ENCODE results near the gene MAP7D2.
A peak's percentile ranks its signal among the peaks of the same experiment; 100 is the strongest.
"Not testable (repeated sequence)": the region's sequence is repeated elsewhere in the genome, so short reads cannot be mapped to it uniquely, and the experiment has no call there.

MAP7D2 gene

GRCh38 chrX:20116577-20117240 is at the start of gene MAP7D2:
TSS of gene MAP7D2 (minus strand) at chrX:20116907. CDS start at chrX:20116879, 28 bp downstream.
- H3K4me1 ChIP-seq (ENCODE audit: control insufficient read depth in 1 of 2, insufficient read depth in 2 of 2, low read length in 2 of 2), result peaks cover 0 to 3% of the 10 kb centered on the region in 2 donors
- H3K9ac ChIP-seq (ENCODE audit: low read depth in 1 of 2, low read length in 2 of 2), result no peak within 1 kb of the TSS
- H3K9me3 ChIP-seq (ENCODE audit: control insufficient read depth in 1 of 2, low read length in 2 of 2), result no peaks in the 10 kb centered on the region
- H3K4me3 ChIP-seq (ENCODE audit: low read depth in 1 of 2, low read length in 2 of 2), result peak within 1 kb of the TSS in 1 of 2 donors; percentile 45
- no peaks in the 10 kb centered on the region for H3K36me3 ChIP-seq (ENCODE audit: control insufficient read depth in 1 of 2, insufficient read depth in 2 of 2, low read length in 2 of 2)
- H3K27ac ChIP-seq (ENCODE audit: low read depth, low read length), result no peak within 1 kb of the TSS
- peaks cover 5 to 6% of the 10 kb centered on the region in 2 donors for H3K27me3 ChIP-seq (ENCODE audit: control insufficient read depth in 1 of 2, insufficient read depth in 2 of 2, low read length in 2 of 2)

- H3K36me3 ChIP-seq (ENCODE audit: control insufficient read depth in 1 of 2, insufficient read depth in 2 of 2, low read length in 2 of 2), result peaks cover 0 to 14% of the 10 kb centered on the region in 2 donors
- H3K9me3 ChIP-seq (ENCODE audit: control insufficient read depth in 1 of 2, low read length in 2 of 2); H3K9ac ChIP-seq (ENCODE audit: low read depth in 1 of 2, low read length in 2 of 2); H3K27me3 ChIP-seq (ENCODE audit: control insufficient read depth in 1 of 2, insufficient read depth in 2 of 2, low read length in 2 of 2); H3K4me3 ChIP-seq (ENCODE audit: low read depth in 1 of 2, low read length in 2 of 2); H3K4me1 ChIP-seq (ENCODE audit: control insufficient read depth in 1 of 2, insufficient read depth in 2 of 2, low read length in 2 of 2); H3K27ac ChIP-seq (ENCODE audit: low read depth, low read length): not testable (repeated sequence)
These were observed 45.8 kb upstream of the MAP7D2 start for GRCh38 chrX:20162516-20162915.

GRCh38 chrX:20159797-20160385 is 43.2 kb upstream of the MAP7D2 start:
- no peaks in the 10 kb centered on the region for H3K27me3 ChIP-seq (ENCODE audit: control insufficient read depth in 1 of 2, insufficient read depth in 2 of 2, low read length in 2 of 2)
- no peaks in the 10 kb centered on the region for H3K4me1 ChIP-seq (ENCODE audit: control insufficient read depth in 1 of 2, insufficient read depth in 2 of 2, low read length in 2 of 2)
- no peak overlapping the region for H3K4me3 ChIP-seq (ENCODE audit: low read depth in 1 of 2, low read length in 2 of 2)
- H3K9me3 ChIP-seq (ENCODE audit: control insufficient read depth in 1 of 2, low read length in 2 of 2), result no peaks in the 10 kb centered on the region
- H3K27ac ChIP-seq (ENCODE audit: low read depth, low read length), result no peak overlapping the region
- H3K9ac ChIP-seq (ENCODE audit: low read depth in 1 of 2, low read length in 2 of 2), result no peak overlapping the region
- H3K36me3 ChIP-seq (ENCODE audit: control insufficient read depth in 1 of 2, insufficient read depth in 2 of 2, low read length in 2 of 2), result peaks cover 9 to 28% of the 10 kb centered on the region in 2 donors

GRCh38 chrX:20151689-20152088 is 35.0 kb upstream of the MAP7D2 start:
- no peaks in the 10 kb centered on the region for H3K27me3 ChIP-seq (ENCODE audit: control insufficient read depth in 1 of 2, insufficient read depth in 2 of 2, low read length in 2 of 2)
- no peaks in the 10 kb centered on the region for H3K4me1 ChIP-seq (ENCODE audit: control insufficient read depth in 1 of 2, insufficient read depth in 2 of 2, low read length in 2 of 2)
- no peak overlapping the region for H3K27ac ChIP-seq (ENCODE audit: low read depth, low read length)
- H3K4me3 ChIP-seq (ENCODE audit: low read depth in 1 of 2, low read length in 2 of 2), result no peak overlapping the region
- no peaks in the 10 kb centered on the region for H3K9me3 ChIP-seq (ENCODE audit: control insufficient read depth in 1 of 2, low read length in 2 of 2)
- H3K36me3 ChIP-seq (ENCODE audit: control insufficient read depth in 1 of 2, insufficient read depth in 2 of 2, low read length in 2 of 2), result peaks cover 14 to 27% of the 10 kb centered on the region in 2 donors
- no peak overlapping the region for H3K9ac ChIP-seq (ENCODE audit: low read depth in 1 of 2, low read length in 2 of 2)

- H3K36me3 ChIP-seq (ENCODE audit: control insufficient read depth in 1 of 2, insufficient read depth in 2 of 2, low read length in 2 of 2), result peaks cover 5 to 9% of the 10 kb centered on the region in 2 donors
- H3K4me1 ChIP-seq (ENCODE audit: control insufficient read depth in 1 of 2, insufficient read depth in 2 of 2, low read length in 2 of 2), result no peaks in the 10 kb centered on the region
- H3K27me3 ChIP-seq (ENCODE audit: control insufficient read depth in 1 of 2, insufficient read depth in 2 of 2, low read length in 2 of 2), result no peaks in the 10 kb centered on the region
These were observed 32.6 kb upstream of the MAP7D2 start for GRCh38 chrX:20149326-20149725.

GRCh38 chrX:20147561-20147960 is 30.9 kb upstream of the MAP7D2 start:
- no peak overlapping the region for H3K27ac ChIP-seq (ENCODE audit: low read depth, low read length)
- no peak overlapping the region for H3K9ac ChIP-seq (ENCODE audit: low read depth in 1 of 2, low read length in 2 of 2)
- no peak overlapping the region for H3K4me3 ChIP-seq (ENCODE audit: low read depth in 1 of 2, low read length in 2 of 2)
- peaks cover 2 to 5% of the 10 kb centered on the region in 2 donors for H3K36me3 ChIP-seq (ENCODE audit: control insufficient read depth in 1 of 2, insufficient read depth in 2 of 2, low read length in 2 of 2)
- H3K27me3 ChIP-seq (ENCODE audit: control insufficient read depth in 1 of 2, insufficient read depth in 2 of 2, low read length in 2 of 2), result no peaks in the 10 kb centered on the region
- no peaks in the 10 kb centered on the region for H3K4me1 ChIP-seq (ENCODE audit: control insufficient read depth in 1 of 2, insufficient read depth in 2 of 2, low read length in 2 of 2)
- H3K9me3 ChIP-seq (ENCODE audit: control insufficient read depth in 1 of 2, low read length in 2 of 2), result no peaks in the 10 kb centered on the region

More at GRCh38 chrX:20149326-20149725, 32.6 kb upstream of the MAP7D2 start:
- H3K27ac ChIP-seq (ENCODE audit: low read depth, low read length), result no peak overlapping the region
- no peak overlapping the region for H3K9ac ChIP-seq (ENCODE audit: low read depth in 1 of 2, low read length in 2 of 2)
- no peaks in the 10 kb centered on the region for H3K9me3 ChIP-seq (ENCODE audit: control insufficient read depth in 1 of 2, low read length in 2 of 2)
- H3K4me3 ChIP-seq (ENCODE audit: low read depth in 1 of 2, low read length in 2 of 2), result no peak overlapping the region

GRCh38 chrX:20144491-20144890 is 27.8 kb upstream of the MAP7D2 start:
- Histone ChIP-seq H3K4me1 (ENCODE audit: control insufficient read depth in 1 of 2, insufficient read depth in 2 of 2, low read length in 2 of 2) (peaks cover 3 to 6% of the 10 kb centered on the region in 2 donors), H3K27ac (ENCODE audit: low read depth, low read length) (no peak overlapping the region), H3K9me3 (ENCODE audit: control insufficient read depth in 1 of 2, low read length in 2 of 2) (no peaks in the 10 kb centered on the region), H3K27me3 (ENCODE audit: control insufficient read depth in 1 of 2, insufficient read depth in 2 of 2, low read length in 2 of 2) (no peaks in the 10 kb centered on the region), H3K9ac (ENCODE audit: low read depth in 1 of 2, low read length in 2 of 2) (no peak overlapping the region), H3K36me3 (ENCODE audit: control insufficient read depth in 1 of 2, insufficient read depth in 2 of 2, low read length in 2 of 2) (no peaks in the 10 kb centered on the region), H3K4me3 (ENCODE audit: low read depth in 1 of 2, low read length in 2 of 2) (no peak overlapping the region)

GRCh38 chrX:20143561-20143960 is 26.9 kb upstream of the MAP7D2 start:
- no peak overlapping the region for H3K27ac ChIP-seq (ENCODE audit: low read depth, low read length)
- no peak overlapping the region for H3K4me3 ChIP-seq (ENCODE audit: low read depth in 1 of 2, low read length in 2 of 2)
- H3K4me1 ChIP-seq (ENCODE audit: control insufficient read depth in 1 of 2, insufficient read depth in 2 of 2, low read length in 2 of 2), result peaks cover 8 to 11% of the 10 kb centered on the region in 2 donors
- H3K27me3 ChIP-seq (ENCODE audit: control insufficient read depth in 1 of 2, insufficient read depth in 2 of 2, low read length in 2 of 2), result no peaks in the 10 kb centered on the region
- no peak overlapping the region for H3K9ac ChIP-seq (ENCODE audit: low read depth in 1 of 2, low read length in 2 of 2)
- H3K9me3 ChIP-seq (ENCODE audit: control insufficient read depth in 1 of 2, low read length in 2 of 2), result no peaks in the 10 kb centered on the region
- no peaks in the 10 kb centered on the region for H3K36me3 ChIP-seq (ENCODE audit: control insufficient read depth in 1 of 2, insufficient read depth in 2 of 2, low read length in 2 of 2)

- Histone ChIP-seq H3K9ac (ENCODE audit: low read depth in 1 of 2, low read length in 2 of 2) (no peak overlapping the region), H3K9me3 (ENCODE audit: control insufficient read depth in 1 of 2, low read length in 2 of 2) (no peaks in the 10 kb centered on the region), H3K27ac (ENCODE audit: low read depth, low read length) (no peak overlapping the region), H3K4me1 (ENCODE audit: control insufficient read depth in 1 of 2, insufficient read depth in 2 of 2, low read length in 2 of 2) (peaks cover 8 to 11% of the 10 kb centered on the region in 2 donors), H3K4me3 (ENCODE audit: low read depth in 1 of 2, low read length in 2 of 2) (no peak overlapping the region), H3K36me3 (ENCODE audit: control insufficient read depth in 1 of 2, insufficient read depth in 2 of 2, low read length in 2 of 2) (no peaks in the 10 kb centered on the region), H3K27me3 (ENCODE audit: control insufficient read depth in 1 of 2, insufficient read depth in 2 of 2, low read length in 2 of 2) (no peaks in the 10 kb centered on the region)
These were observed 26.4 kb upstream of the MAP7D2 start for GRCh38 chrX:20143111-20143510.

- Histone ChIP-seq H3K27me3 (ENCODE audit: control insufficient read depth in 1 of 2, insufficient read depth in 2 of 2, low read length in 2 of 2) (no peaks in the 10 kb centered on the region), H3K4me1 (ENCODE audit: control insufficient read depth in 1 of 2, insufficient read depth in 2 of 2, low read length in 2 of 2) (peaks cover 8 to 11% of the 10 kb centered on the region in 2 donors)
These were observed 24.8 kb upstream of the MAP7D2 start, which contains the start of gene EIF1AX for GRCh38 chrX:20141281-20142220. TSS of gene EIF1AX (minus strand) at chrX:20141838. CDS start at chrX:20141640, 198 bp downstream.

More at GRCh38 chrX:20141281-20142220, 24.8 kb upstream of the MAP7D2 start, which contains the start of gene EIF1AX:
- Histone ChIP-seq H3K9ac (ENCODE audit: low read depth in 1 of 2, low read length in 2 of 2) (peak within 1 kb of the TSS; percentile 74 to 88), H3K36me3 (ENCODE audit: control insufficient read depth in 1 of 2, insufficient read depth in 2 of 2, low read length in 2 of 2) (peaks cover 0 to under 1% of the 10 kb centered on the region in 2 donors), H3K27ac (ENCODE audit: low read depth, low read length) (peak within 1 kb of the TSS; percentile 62), H3K4me3 (ENCODE audit: low read depth in 1 of 2, low read length in 2 of 2) (peak within 1 kb of the TSS; percentile 83 to 86), H3K9me3 (ENCODE audit: control insufficient read depth in 1 of 2, low read length in 2 of 2) (no peaks in the 10 kb centered on the region)
